Right lobe of liver (tissue), 6 donors: ENCODE data around the gene SUPT4H1. TPM values are rescaled to one million over a fixed set of nuclear protein-coding genes. Genes with fewer than 3 reads are reported as not detected.

Experiments
- ATAC-seq, 4 donors: fragments of 200-7000 bp; cut with Tn5 transposase; one replicate each; pipeline ENCODE4 v1.9.1; 2020; ENCODE audit warnings: mild to moderate bottlenecking in 4 of 4, moderate library complexity in 4 of 4
- DNase-seq, 3 donors: peaks; one replicate each; pipeline ENCODE4 v3.0.0-alpha.2; 2020
- H3K27ac ChIP-seq, 3 donors: fragments of 200-600 bp; one replicate each; pipeline ENCODE4 v1.8.0; 2022
- H3K27me3 ChIP-seq, 2 donors: fragments of 200-600 bp; one replicate each; pipeline ENCODE4 v1.8.0; 2022
- H3K36me3 ChIP-seq, 4 donors: fragments of 200-600 bp; sonication (generic) in 1 of 4; one replicate each; pipeline versions ENCODE4 v1.5.1 to v1.8.0; 2017 to 2022; ENCODE audit warnings: control low read depth in 1 of 4
- H3K4me1 ChIP-seq, 4 donors: fragments of 200-600 bp; sonication (generic) in 1 of 4; one replicate each; pipeline versions ENCODE4 v1.5.1 to v1.8.0; 2017 to 2022; ENCODE audit warnings: control low read depth in 1 of 4
- H3K4me3 ChIP-seq, 3 donors: fragments of 200-600 bp; one replicate each; pipeline ENCODE4 v1.8.0; 2022
- H3K9me3 ChIP-seq, 4 donors: fragments of 200-600 bp; sonication (generic) in 1 of 4; one replicate each; pipeline versions ENCODE4 v1.5.1 to v1.8.0; 2017 to 2022; ENCODE audit warnings: control low read depth in 1 of 4
- CTCF ChIP-seq, 4 donors: fragments of 200-600 bp in 3 of 4; fragments of 450-650 bp in 1 of 4; IDR thresholded peaks; one replicate each; pipeline versions ENCODE4 v1.5.1 to v1.8.0; 2016 to 2022; ENCODE audit warnings: antibody characterized with exemption in 4 of 4, mild to moderate bottlenecking in 2 of 4
- POLR2A ChIP-seq: fragments of 450-650 bp; IDR thresholded peaks from one replicate; pipeline ENCODE4 v1.6.1; 2017; ENCODE audit warnings: antibody characterized with exemption, mild to moderate bottlenecking
- WGBS: methylation state at CpG from one replicate; pipeline ENCODE4 v1.1.6; 2018; ENCODE audit warnings: low coverage, low lambda C conversion rate; ENCODE audit not compliant: insufficient coverage; ENCODE audit errors: missing lambda C conversion rate; 5-methylcytosine and 5-hydroxymethylcytosine counted together
- intact Hi-C, 2 donors: fragments of 100-400 bp; cut with DNase I; formaldehyde crosslinking; loops; one replicate each; pipeline versions ENCODE4 v1.11.2 to v1.14.1; 2022
- total RNA-seq, 6 experiments: library from RNA; depleted of rRNA in 2 of 6; stranded (reverse); fragments of >200 nt in 2 of 6; fragmentation: NEBNext Ultra II Directional in 3 of 6; extraction: Animal tissue kit (Norgen Biotek cat#: 25700) in 3 of 6; gene quantifications; one replicate each; pipeline versions ENCODE4 v1.1.0 to v1.2.4, GENCODE V29; 2016 to 2023
- donor health status: DM: no; HTN: yes; CAD: no.
- donor health status: DM: no; HTN: no; CAD: no.
- donor health status: DM: no; HTN: no; CAD: no.
- donor health status: DM: no; HTN: yes; CAD: no.
- donor health status: DM: no; HTN: yes; CAD: no.

Gene SUPT4H1
- total RNA-seq, 6 experiments from 2014 or later = 24.8 to 50.9 (median 37.0) TPM

- Histone ChIP-seq H3K9me3 (no peaks in the 10 kb centered on the region), H3K27me3 (no peaks in the 10 kb centered on the region), H3K36me3 (no peaks in the 10 kb centered on the region), H3K27ac (no peak overlapping the region), H3K4me1 (peaks cover 0 to 4% (median 0%) of the 10 kb centered on the region in 4 donors), H3K4me3 (peak overlapping the region; percentile 35 to 77 (median 69))
- intact Hi-C loops = loop anchor here in 1 of 2 donors (10.0 kb wide), 1 partner anchor 51 kb away; no protein-coding TSS in a partner anchor
- TF ChIP-seq CTCF (IDR thresholded peaks at IDR 0.05) (no peak), POLR2A (no peak)
- DNase-seq (no peak), ATAC-seq (no peak)
- 20% methylated on average over 1 of the region's 13 CpGs for WGBS
Measured at GRCh38 chr17:58324056-58324408, 28.0 kb downstream of the SUPT4H1 start.

GRCh38 chr17:58323366-58324055 is 28.5 kb downstream of the SUPT4H1 start:
- intact Hi-C loops = loop anchor here in 1 of 2 donors (10.0 kb wide), 1 partner anchor 51 kb away; no protein-coding TSS in a partner anchor
- no peaks in the 10 kb centered on the region for H3K36me3 ChIP-seq
- 80% methylated on average over 1 of the region's 8 CpGs for WGBS
- ATAC-seq = no peak
- H3K27me3 ChIP-seq = no peaks in the 10 kb centered on the region
- no peak overlapping the region for H3K27ac ChIP-seq
- H3K4me1 ChIP-seq = peaks cover 0 to 4% (median 0%) of the 10 kb centered on the region in 4 donors
- H3K9me3 ChIP-seq = no peaks in the 10 kb centered on the region
- peak in 2 of 3 donors; percentile 7 to 46 for DNase-seq
- no peak for TF ChIP-seq CTCF (IDR thresholded peaks at IDR 0.05)
- no peak for TF ChIP-seq POLR2A
- H3K4me3 ChIP-seq = peak overlapping the region in 2 of 3 donors; percentile 69 to 77

- TF ChIP-seq CTCF (IDR thresholded peaks at IDR 0.05) (no peak), POLR2A (no peak)
- Histone ChIP-seq H3K27ac (no peak overlapping the region), H3K36me3 (no peaks in the 10 kb centered on the region), H3K4me3 (no peak overlapping the region), H3K4me1 (peaks cover 0 to 4% (median 0%) of the 10 kb centered on the region in 4 donors), H3K27me3 (no peaks in the 10 kb centered on the region), H3K9me3 (no peaks in the 10 kb centered on the region)
- DNase-seq = peak in 2 of 3 donors; percentile 15 to 42
- intact Hi-C loops = loop anchor here in 1 of 2 donors (10.0 kb wide), 1 partner anchor 52 kb away; no protein-coding TSS in a partner anchor
- no CpG with 5 or more reads among the region's 9 CpGs for WGBS
- no peak for ATAC-seq
Measured at GRCh38 chr17:58322581-58323185, 29.3 kb downstream of the SUPT4H1 start.

- 96% methylated on average over 10 of the region's 18 CpGs for WGBS
- DNase-seq = peak in 2 of 3 donors; percentile 5 to 35
- H3K36me3 ChIP-seq = no peaks in the 10 kb centered on the region
- ATAC-seq = no peak
- no peaks in the 10 kb centered on the region for H3K27me3 ChIP-seq
- TF ChIP-seq POLR2A = no peak
- no peak for TF ChIP-seq CTCF (IDR thresholded peaks at IDR 0.05)
- H3K4me1 ChIP-seq = peaks cover 0 to 4% (median 0%) of the 10 kb centered on the region in 4 donors
- intact Hi-C loops = loop anchor here in 1 of 2 donors (10.0 kb wide), 1 partner anchor 53 kb away; no protein-coding TSS in a partner anchor
- no peaks in the 10 kb centered on the region for H3K9me3 ChIP-seq
- H3K27ac ChIP-seq = no peak overlapping the region
- H3K4me3 ChIP-seq = no peak overlapping the region
Measured at GRCh38 chr17:58321571-58322525, 30.2 kb downstream of the SUPT4H1 start.
